Breast epithelium (tissue), 3 donors: ENCODE measurements around the gene EFNA4.

Experiments
- POLR2A ChIP-seq: fragments of 450-650 bp; IDR thresholded peaks from one replicate; pipeline ENCODE4 v1.6.1; 2016; ENCODE audit warnings: antibody characterized with exemption, mild to moderate bottlenecking, moderate library complexity
- POLR2AphosphoS5 ChIP-seq, 3 donors: sonication (generic); formaldehyde crosslinking; IDR thresholded peaks; one replicate each; pipeline ENCODE4 v1.6.1; 2017; ENCODE audit warnings: antibody characterized with exemption in 3 of 3
- TF ChIP-seq, protein P1 (sequence below), 3 donors: fragments of 450-650 bp; IDR thresholded peaks; one replicate each; pipeline ENCODE4 v1.5.1; 2016 to 2017; ENCODE audit warnings: antibody characterized with exemption in 3 of 3, mild to moderate bottlenecking in 3 of 3, moderate library complexity in 3 of 3

DNA sequence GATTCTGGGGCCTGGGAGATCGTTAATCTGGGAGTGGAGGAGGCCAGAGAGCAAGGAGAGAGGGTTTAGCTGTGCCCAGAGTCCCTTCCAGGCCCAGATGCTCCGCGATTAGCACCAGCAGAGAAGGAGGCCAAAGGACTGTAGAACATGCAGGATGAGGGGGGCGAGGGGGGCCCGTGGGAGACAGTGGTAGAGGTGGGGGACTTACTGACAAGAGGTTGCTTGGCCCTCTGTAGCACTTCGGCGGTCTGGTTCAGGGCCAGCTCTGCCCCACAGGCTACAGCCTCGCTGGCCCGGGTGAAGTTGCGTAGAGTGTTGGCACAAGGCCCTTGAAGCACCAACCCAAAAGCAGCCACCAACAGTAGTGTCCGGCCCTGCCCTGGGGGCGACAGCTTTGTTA lies 30.7 kb upstream of the EFNA4 start:
- TF ChIP-seq, protein P1, sequence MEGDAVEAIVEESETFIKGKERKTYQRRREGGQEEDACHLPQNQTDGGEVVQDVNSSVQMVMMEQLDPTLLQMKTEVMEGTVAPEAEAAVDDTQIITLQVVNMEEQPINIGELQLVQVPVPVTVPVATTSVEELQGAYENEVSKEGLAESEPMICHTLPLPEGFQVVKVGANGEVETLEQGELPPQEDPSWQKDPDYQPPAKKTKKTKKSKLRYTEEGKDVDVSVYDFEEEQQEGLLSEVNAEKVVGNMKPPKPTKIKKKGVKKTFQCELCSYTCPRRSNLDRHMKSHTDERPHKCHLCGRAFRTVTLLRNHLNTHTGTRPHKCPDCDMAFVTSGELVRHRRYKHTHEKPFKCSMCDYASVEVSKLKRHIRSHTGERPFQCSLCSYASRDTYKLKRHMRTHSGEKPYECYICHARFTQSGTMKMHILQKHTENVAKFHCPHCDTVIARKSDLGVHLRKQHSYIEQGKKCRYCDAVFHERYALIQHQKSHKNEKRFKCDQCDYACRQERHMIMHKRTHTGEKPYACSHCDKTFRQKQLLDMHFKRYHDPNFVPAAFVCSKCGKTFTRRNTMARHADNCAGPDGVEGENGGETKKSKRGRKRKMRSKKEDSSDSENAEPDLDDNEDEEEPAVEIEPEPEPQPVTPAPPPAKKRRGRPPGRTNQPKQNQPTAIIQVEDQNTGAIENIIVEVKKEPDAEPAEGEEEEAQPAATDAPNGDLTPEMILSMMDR (IDR thresholded peaks at IDR 0.05): no peak
- TF ChIP-seq POLR2A (no peak), POLR2AphosphoS5 (IDR thresholded peaks at IDR 0.05) (no peak)
